GM21423 (cell line): ENCODE measurements around the gene DLAT.
"Not testable (repeated sequence)": the region's sequence is repeated elsewhere in the genome, so short reads cannot be mapped to it uniquely, and the experiment has no call there.

Source experiments
- ATAC-seq: cut with Tn5 transposase; IDR thresholded peaks from one replicate; pipeline ENCODE4 v1.9.1; 2021; ENCODE audit warnings: mild to moderate bottlenecking, moderate library complexity; ENCODE audit not compliant: unreplicated experiment

DLAT gene

DNA sequence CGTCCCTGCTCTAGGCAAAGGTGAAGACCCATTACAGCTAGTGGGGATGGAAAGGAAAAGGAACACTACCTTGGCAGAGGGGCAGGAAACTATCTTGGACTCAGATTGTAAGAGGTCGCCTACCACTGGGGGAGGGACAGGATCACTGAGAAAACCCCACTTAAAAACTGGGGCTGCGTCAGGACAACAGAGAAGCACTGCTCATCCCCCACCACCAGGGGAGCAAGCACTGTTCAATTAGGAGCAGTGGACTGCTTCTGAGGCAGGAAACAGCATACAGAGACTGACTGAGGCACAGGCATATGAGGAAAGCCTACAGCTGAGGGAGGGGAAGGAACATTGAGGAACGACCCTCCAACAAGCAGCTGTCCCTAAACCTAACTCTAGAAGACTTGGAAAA, 20.8 kb upstream of the DLAT start:
- ATAC-seq: peak; percentile 83

DNA sequence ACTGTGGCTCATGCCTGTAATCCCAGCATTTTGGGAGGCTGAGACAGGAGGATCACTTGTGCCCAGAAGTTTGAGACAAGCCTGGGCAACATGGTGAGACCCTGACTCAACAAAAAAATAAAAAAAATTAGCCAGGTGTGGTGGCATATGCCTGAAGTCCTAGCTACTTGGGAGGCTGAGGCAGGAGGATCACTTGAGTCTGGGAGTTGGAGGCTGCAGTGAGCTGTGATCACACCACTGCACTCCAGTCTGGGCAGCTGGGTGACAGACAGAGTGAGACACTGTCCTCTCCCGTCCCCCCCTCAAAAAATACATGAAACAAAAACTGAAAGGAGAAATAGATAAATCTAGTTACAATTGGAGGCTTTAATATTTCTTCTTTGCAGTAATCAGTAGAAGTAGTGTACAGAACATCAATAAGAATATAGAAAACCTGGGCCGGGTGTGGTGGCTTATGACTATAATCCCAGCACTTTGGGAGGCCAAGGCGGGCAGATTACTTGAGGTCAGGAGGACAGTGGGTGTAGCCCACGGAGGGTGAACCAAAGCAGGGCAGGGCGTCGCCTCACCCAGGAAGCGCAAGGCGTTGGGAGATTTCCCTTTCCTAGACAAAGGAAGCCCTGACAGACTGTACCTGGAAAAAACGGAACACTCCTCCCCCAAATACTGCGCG, 19.6 kb upstream of the DLAT start:
- ATAC-seq: no peak

DNA sequence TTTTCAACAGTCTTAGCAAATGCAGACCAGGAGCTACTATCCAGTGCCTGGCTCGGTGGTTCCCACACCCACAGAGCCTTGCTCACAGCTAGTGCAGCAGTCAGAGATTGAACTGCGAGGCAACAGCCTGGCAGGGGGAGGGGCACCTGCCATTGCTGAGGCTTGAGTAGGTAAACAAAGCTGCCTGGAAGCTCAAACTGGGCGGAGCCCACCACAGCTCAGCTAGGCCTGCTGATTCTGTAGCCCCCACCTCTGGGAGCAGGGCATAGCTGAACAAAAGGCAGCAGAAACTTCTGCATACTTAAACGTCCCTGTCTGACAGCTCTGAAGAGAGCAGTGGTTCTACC, 19.1 kb upstream of the DLAT start:
- ATAC-seq: not testable (repeated sequence)

DNA sequence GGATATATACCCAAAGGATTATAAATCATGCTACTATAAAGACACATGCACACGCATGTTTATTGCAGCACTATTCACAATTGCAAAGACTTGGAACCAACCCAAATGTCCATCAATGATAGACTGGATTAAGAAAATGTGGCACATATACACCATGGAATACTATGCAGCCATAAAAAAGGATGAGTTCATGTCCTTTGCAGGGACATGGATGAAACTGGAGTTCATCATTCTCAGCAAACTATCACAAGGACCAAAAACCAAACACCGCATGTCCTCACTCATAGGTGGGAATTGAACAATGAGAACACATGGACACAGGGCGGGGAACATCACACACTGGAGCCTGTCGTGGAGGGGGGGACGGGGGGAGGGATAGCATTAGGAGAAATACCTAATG, 13.8 kb upstream of the DLAT start:
- ATAC-seq: not testable (repeated sequence)

DNA sequence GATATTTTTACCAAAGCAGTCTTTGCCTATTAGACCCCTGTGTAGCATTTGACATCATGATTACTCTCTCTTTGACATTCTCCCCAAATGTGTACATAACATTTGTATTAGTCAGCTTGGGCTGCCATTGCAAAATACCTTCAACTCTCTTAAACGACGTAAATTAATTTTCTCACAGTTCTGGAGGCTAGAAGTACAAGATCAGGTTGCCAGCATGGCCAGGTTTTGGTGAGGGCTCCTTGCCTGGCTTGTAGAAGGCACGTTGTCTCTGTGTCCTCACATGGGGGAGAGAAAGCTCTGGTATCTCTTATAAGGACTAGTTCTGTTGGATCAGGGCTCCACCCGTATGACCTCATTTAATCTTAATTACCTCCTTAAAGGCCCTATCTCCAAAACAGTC, 12.3 kb upstream of the DLAT start:
- ATAC-seq: no peak

DNA sequence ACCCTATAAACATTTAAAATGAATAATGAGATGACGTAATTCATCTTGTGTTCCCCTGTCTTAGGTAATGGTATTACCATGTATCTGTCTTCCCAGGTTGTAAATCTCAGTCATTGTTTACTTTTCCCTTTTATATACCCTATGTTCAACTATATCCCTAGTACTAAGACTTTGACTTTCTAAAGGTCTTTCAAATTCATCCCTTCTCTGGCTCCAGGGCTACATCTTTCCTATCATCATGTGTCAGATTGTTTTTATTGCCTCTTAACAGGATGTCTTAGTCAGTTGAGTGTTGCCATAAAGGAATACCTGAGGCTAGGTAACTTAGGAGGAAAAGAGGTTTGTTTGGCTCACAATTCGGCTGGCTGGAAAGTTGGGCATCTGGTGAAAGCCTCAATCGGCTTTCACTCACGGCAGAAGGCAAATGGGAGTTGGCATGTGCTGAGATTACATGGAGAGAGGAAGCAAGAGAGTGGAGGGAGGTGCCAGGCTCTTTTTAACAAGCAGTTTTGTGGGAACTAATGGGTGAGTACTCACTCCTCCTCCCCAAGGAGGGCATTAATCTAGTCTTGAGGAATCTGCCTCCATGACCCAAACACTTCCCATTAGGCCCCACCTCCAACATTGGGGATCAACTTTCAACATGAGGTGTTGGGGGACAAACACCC, 11.6 kb upstream of the DLAT start:
- no peak for ATAC-seq

DNA sequence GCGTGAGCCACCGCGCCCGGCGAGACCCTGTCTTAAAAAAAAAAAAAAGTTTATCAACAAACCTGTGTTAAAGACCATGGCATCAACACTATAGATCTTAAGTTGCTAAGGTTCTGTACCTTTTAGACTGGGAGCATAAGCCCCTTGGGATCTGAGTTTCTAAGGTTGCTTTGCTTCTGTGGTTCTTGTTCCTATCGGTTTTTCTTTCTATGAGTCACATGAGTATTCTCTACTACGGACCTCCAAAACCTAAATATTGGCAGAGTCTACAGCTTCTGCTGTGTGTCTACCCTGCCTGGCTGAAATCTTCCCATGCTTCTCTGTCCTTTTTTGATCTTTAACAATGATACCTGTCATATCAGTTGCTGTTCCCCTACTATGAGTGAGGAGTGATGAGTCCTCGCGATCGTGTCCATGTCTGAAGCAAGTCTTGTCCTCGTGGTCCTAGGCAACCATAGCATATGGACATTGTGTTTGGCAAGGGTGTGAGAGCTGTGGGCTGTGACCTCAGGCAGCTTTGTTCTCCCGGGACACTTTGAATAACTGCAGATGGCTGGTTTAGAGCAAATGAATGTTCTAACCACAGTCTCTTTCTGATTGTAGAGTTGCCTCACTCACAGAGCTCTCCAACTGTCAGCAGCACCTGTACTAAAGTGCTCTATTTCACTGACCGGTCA, 9.0 kb upstream of the DLAT start:
- ATAC-seq: peak; percentile 86

DNA sequence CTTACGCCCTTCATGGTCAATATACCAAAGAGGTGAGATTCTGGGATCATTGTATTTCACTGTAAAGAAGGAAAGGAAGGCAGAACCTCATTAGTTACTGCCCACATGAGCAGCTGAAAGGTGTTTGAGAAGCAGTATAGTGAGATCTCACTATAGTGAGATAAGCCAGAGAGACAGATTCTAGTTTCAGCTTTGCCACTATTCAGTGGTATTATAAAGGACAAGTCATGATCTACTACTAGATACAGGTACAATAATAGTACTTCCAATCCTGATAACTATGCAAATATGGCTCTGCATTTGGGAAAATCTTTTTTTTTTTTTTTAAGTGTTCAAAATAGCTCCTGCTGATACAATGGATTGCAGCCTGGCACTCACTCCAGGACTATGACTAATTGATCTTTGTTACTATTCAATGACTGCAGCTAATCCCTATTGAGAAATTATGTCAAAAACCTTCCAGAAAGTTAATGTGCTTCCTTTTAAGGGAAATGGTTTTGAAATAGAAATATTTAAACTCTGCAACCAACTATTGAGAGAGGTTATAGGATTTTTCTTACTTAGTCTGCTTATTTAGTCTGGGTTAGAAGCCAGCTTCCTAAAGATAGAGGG, 8.3 kb upstream of the DLAT start:
- peak; percentile 35 for ATAC-seq

DNA sequence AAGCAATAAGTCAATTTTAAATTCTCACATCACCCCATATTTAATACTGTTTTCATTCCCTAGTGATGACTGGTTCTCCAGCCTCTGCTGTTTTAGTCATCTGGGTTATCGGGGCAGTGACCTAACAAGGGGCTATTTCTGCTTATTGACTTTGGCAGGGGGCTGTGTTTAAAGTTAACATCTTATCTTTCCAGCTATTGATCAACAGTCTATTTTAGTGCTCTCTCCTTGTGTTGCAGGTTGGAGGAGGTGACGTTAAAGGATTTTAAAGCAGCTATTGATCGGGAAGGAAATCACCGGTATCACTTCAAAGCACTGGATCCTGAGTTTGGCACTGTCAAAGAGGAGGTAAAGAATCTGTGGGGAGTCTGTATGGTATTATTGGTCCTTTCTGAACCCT, 7.7 kb upstream of the DLAT start:
- no peak for ATAC-seq

DNA sequence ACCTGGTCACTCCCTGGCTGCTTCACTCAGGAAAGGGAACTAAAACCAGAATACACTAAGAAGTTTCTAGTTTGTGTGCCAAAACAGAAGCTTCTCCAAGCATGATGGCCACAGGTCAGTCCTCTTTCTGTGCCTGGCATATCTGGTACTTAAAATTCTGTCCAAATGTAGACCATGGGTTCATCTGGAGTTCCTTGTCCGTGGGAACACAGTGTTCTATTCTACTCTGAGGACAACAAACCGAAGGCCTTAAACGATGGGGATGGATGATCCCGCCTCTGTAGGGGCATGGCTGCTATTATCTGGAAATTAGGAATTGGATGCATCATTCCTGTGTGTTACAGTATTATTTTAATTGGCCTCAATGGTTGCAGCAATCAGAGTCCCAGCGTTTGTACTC, 6.1 kb upstream of the DLAT start:
- no peak for ATAC-seq

DNA sequence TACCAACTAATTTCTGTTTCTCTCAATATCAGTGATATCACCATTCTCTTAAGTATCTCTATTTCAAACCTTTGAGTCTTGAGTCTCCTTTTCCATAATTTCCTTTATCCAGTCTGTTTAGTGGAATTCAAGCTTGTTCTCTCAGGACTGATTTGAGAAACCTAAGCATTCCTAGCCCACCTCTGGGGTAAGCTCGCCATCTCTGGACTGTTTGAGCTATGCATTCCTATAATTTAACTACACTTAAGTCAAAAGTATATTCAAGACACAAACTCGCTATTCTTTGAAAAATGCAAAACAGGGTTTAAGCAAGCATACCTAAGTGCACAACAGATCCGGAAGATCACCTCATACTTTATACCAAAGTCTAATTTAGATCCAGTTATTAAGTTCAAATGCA, 2.1 kb upstream of the DLAT start:
- ATAC-seq: no peak

DNA sequence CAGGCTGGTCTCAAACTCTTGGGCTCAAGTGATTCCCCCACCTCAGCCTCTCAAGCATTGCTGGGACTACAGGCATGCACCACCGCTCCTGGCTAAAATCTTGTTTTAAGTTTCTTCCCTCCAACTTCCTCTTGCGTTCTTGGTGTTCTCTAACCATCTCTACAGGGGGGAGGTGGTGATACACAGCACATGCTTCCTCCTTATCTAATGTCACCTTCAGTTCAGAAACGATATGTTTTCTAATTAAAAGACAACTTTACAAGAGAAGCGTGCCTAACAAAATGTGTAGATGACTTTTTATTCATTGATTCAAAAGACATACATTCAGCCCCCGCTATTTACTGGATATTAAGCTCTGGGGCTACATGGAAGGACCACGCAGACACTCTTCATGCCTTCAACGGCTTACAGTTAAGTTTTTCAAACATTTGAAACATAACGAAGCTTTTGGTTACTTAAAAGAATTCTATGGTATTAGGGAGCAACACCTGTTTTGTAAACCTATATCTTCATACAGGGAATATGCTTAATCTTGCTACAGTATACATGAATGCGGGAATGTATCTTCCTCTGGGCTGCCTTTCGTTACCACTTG, 933 bp upstream of the DLAT start:
- ATAC-seq: peak; percentile 37

DNA sequence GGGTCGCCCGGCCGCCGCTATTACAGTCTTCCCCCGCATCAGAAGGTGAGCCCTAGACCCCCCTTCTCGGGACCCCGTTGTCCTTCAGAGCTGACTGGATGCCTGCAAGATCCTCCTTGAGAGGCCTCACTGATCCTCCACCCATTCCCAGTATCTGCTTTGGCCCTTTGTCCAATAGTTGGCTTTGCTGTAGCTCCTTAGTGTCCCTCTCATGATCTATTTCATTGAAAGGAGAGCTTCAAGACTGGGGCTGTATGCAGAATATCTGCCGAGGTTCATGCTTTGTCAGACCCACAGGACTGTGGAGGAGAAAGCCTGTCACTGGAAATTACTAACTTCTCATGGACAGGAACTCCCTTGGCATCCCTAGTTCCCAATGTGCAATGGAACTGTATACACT, 499 bp downstream of the DLAT start:
- ATAC-seq: peak; percentile 7

DNA sequence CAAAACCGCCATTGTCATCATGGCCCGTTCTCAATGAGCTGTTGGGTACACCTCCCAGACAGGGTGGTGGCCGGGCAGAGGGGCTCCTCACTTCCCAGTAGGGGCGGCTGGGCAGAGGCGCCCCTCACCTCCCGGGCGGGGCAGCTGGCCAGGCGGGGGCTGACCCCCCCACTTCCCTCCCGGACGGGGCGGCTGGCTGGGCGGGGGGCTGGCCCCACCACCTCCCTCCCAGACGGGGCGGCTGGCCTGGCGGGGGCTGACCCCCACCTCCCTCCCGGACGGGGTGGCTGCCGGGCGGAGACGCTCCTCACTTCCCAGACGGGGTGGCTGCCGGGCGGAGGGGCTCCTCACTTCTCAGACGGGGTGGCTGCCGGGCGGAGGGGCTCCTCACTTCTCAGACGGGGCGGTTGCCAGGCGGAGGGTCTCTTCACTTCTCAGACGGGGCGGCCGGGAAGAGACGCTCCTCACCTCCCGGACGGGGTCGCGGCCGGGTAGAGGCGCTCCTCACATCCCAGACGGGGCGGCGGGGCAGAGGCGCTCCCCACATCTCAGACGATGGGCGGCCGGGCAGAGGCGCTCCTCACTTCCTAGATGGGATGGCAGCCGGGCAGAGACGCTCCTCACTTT, 1.7 kb downstream of the DLAT start:
- not testable (repeated sequence) for ATAC-seq

DNA sequence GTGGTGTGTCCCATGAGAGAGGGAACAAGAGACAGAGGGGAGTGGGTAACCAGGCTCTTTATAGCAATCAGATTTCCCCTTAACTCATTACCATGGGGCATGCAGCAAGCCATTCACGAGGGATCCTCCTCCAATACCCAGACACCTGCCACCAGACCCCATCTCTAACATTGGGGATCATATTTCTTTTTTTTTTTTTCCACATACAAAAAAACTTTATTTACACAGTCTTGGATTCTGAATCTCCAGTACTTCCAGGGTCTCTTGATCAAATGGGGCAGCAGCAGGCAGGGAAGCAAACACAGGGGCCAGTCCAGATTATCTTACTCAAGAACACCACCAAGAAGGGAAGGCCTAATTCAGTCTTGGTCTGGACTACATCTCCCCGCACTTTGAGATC, 4.3 kb downstream of the DLAT start:
- ATAC-seq: no peak

DNA sequence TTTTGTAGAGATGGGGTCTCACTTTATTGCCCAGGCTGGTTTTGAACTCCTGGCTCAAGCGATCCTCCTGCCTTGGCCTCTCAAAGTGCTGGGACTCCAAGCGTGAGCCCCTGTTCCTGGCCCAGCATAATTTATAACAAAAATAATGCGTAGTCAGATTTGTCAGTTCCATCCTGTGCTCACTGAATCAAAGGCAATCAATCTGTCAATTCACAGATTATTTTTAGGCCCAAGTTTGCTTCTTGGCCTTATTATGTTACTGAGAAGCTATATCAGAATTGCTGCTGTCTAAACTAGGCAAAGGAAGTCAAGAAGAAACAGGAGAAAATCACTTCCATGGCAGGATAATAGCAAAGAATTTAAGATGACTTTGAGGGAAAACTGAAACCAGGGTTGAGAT, 8.7 kb downstream of the DLAT start:
- ATAC-seq: no peak

DNA sequence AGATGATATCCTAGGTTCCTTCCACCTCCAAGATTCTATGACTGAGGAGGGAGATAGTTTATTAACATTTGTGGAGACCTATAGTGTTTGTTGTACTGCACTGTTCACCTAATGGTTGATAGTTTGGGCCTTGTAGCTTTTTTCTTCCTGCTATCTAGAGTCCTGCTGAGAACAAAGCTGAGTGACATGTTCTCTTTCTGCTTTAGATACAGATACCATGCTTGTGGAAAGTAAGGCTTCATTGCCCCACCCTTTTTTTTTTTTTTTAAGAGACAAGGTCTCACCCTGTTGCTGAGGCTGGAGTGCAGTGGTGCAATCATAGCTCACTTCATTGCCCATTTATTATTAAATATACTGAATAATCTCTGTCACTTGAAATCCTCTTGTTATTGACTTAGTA, 12.3 kb downstream of the DLAT start:
- no peak for ATAC-seq

DNA sequence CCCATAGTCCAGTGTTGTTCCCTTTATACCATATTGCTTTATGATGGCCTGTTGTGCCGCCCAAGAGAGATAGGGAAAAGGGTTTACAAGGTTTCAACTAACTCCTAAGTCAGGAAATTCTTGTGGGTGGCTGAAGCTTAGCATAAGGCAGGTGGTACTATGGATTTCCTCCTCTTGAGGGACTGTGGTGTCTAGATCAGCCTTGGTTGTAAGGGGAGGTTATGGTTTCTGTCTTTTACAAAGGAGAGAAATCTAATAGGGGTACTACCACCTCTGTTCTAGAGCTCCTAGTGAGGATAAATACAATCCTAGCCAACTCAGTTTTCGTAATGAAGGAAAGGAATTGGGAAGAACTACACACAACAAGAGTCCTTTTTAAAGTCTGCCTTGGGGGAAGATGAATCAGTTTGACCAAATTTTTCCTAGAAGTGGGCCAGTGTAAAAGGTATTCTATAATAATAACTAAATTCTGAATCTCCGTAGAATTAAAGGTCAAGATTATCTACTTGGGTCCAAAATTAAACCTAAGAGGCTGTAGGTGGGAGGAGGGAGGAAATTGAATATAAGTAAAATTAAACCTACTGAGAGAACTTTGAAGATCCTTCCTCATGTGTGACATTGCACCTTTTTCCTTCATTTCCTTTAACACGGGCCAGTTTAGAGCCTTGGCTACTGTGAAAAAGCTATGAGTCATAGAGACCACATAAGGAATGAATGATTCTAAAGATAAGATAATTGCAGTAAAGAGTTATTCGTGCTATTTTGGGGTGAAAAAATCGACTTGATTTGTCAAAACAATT, 17.2 kb downstream of the DLAT start:
- ATAC-seq: no peak

DNA sequence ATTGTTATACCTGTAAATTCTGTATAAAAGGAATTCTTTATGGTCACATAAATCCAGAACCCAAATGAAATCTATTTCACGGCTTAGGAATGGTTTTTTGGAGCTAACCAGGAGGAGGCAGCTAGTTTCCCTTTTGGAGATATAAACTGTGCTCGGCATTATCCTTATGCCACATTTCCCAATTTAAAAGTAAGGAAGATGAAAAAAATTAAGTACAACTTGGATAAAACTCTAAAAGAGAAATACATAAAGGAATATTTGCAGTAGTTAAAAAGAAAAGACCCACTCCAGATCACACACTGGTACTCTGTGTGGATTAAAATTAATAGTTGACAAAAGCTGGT, 17.7 kb downstream of the DLAT start:
- no peak for ATAC-seq

DNA sequence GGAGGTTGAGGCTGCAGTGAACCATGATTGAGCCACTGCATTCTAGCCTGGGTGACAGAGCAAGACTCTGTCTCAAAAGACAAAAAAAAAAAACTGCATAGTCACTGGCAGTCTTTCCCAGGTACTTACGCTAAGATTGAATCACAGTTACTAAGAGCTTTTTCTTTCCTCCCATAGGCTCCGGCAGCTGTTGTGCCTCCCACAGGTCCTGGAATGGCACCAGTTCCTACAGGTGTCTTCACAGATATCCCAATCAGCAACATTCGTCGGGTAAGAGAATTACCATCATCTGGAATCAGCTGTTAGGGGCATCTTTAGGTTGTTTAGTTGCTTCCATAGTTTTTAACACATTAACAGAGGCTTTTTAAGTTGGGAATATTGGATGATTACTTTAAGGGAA, 19.8 kb downstream of the DLAT start:
- ATAC-seq: no peak
